Ectodermal cell (in vitro differentiated cells): ENCODE results near the gene PES1.
"Not testable (repeated sequence)": the region's sequence is repeated elsewhere in the genome, so short reads cannot be mapped to it uniquely, and the experiment has no call there.

Source experiments
- H3K27ac ChIP-seq: 2 replicates; pipeline ENCODE4 v1.7.0; 2013; ENCODE audit warnings: mild to moderate bottlenecking, low read depth, low read length; ENCODE audit not compliant: insufficient read depth, poor library complexity, severe bottlenecking
- H3K27me3 ChIP-seq: 2 replicates; pipeline ENCODE4 v1.7.0; 2013; ENCODE audit warnings: mild to moderate bottlenecking, low read length; ENCODE audit not compliant: insufficient read depth, control insufficient read depth, poor library complexity, severe bottlenecking
- H3K36me3 ChIP-seq: one replicate; pipeline ENCODE4 v1.7.0; 2013; ENCODE audit warnings: low read length; ENCODE audit not compliant: control insufficient read depth, insufficient read depth
- H3K4me1 ChIP-seq: one replicate; pipeline ENCODE4 v1.7.0; 2013; ENCODE audit warnings: low read length; ENCODE audit not compliant: control insufficient read depth, insufficient read depth
- H3K4me3 ChIP-seq: 2 replicates; pipeline ENCODE4 v1.7.0; 2013; ENCODE audit warnings: low read depth, low read length, control low read depth; ENCODE audit not compliant: insufficient read depth
- H3K9me3 ChIP-seq: 2 replicates; pipeline ENCODE4 v1.7.0; 2013; ENCODE audit warnings: mild to moderate bottlenecking, low read length, moderate library complexity; ENCODE audit not compliant: control insufficient read depth
- WGBS, 2 experiments: methylation state at CpG; one replicate each; pipeline ENCODE4 v1.1.7; 2013; ENCODE audit warnings: missing lambda C conversion rate in 2 of 2; 5-methylcytosine and 5-hydroxymethylcytosine counted together

Gene PES1

DNA sequence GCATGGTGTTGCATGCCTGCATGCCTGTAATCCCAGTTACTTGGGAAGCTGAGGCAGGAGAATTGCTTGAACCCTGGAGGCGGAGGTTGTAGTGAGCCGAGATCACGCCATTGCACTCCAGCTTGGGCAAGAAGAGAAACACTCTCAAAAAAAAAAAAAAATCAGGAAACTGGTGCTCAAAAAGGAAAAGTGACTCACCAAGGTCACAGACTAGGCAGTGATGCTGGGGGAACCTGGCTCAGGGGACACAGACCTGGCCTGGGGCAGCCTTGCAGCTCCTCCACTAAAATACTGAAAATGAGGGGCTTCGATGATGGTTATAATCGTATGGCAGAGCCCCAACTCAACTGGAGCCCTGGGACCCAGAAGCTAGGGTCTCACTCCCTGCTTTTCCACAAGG lies 35.8 kb upstream of the PES1 start:
- 90% methylated on average over 5 of the region's 5 CpGs for WGBS, 2 experiments
- Histone ChIP-seq H3K9me3 (no peaks in the 10 kb centered on the region), H3K27ac (no peak overlapping the region), H3K36me3 (no peaks in the 10 kb centered on the region), H3K4me3 (no peak overlapping the region), H3K4me1 (no peaks in the 10 kb centered on the region), H3K27me3 (no peaks in the 10 kb centered on the region)

DNA sequence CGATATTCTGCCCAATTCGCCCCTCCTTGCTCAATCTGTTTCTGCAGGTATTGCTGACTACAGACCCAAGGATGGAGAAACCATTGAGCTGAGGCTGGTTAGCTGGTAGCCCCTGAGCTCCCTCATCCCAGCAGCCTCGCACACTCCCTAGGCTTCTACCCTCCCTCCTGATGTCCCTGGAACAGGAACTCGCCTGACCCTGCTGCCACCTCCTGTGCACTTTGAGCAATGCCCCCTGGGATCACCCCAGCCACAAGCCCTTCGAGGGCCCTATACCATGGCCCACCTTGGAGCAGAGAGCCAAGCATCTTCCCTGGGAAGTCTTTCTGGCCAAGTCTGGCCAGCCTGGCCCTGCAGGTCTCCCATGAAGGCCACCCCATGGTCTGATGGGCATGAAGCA lies 34.7 kb upstream of the PES1 start:
- H3K9me3 ChIP-seq = no peaks in the 10 kb centered on the region
- 91 to 93% methylated on average over 5 of the region's 5 CpGs for WGBS, 2 experiments
- H3K4me1 ChIP-seq = no peaks in the 10 kb centered on the region
- no peak overlapping the region for H3K27ac ChIP-seq
- H3K4me3 ChIP-seq = no peak overlapping the region
- H3K27me3 ChIP-seq = no peaks in the 10 kb centered on the region
- H3K36me3 ChIP-seq = no peaks in the 10 kb centered on the region

DNA sequence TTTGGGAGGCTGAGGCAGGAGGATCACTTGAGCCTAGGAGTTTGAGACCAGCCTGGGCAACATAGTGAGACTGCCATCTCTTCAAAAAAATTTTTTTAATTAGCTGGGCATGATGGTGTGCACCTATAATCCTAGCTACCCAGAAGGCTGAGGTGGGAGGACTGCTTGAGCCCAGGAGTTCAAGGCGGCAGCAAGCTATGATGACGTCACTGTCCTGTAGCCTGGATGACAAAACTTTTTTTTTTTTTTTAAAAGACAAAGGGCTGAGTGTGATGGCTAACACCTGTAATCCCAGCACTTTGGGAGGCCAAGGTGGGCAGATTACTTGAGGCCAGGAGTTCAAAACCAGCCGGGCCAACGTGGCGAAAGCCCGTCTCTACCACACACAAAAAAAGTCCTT lies 28.2 kb upstream of the PES1 start:
- not testable (repeated sequence) for H3K4me1 ChIP-seq, H3K36me3 ChIP-seq, H3K27me3 ChIP-seq, H3K27ac ChIP-seq, H3K9me3 ChIP-seq, H3K4me3 ChIP-seq
- WGBS, 2 experiments = 98% methylated on average over 6 of the region's 6 CpGs

DNA sequence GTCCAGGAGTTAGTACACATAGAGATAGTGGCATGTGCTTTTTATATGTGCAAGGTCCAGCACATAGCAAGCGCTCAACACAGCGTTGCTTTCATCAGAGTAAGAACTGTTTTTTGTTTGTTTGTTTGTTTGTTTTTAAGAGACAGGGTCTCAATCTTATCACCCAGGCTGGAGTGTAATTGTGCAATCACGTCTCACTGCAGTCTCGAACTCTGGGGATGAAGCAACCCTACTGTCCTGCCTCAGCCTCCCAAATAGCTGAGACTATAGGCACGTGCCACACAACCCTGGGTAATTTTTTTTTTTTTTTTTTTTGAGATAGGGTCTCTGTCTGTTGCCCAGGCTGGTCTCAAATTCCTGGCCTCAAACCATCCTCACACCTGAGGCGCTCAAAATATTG lies 26.1 kb upstream of the PES1 start:
- H3K4me3 ChIP-seq = no peak overlapping the region
- WGBS, 2 experiments = 94 to 96% methylated on average over 6 of the region's 6 CpGs
- no peak overlapping the region for H3K27ac ChIP-seq
- H3K4me1 ChIP-seq = no peaks in the 10 kb centered on the region
- no peaks in the 10 kb centered on the region for H3K27me3 ChIP-seq
- H3K36me3 ChIP-seq = peaks cover 9% of the 10 kb centered on the region
- no peaks in the 10 kb centered on the region for H3K9me3 ChIP-seq

DNA sequence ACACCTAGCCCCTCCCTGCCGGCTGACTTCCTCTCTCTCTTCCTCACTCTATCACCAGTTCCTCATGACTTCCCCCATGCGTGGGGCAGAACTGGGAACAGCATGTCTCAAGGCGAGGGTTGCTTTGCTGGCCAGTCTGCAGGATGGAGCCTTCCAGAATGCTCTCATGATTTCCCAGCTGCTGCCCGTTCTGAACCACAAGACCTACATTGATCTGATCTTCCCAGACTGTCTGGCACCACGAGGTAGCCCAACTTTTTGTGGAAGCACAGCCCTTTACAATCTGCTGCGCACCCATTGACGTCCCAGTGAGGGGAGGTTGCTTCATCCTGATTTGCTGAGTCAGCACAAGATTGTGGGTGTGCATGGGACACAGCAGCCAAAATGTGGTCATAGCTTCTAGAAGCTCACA lies 23.8 kb upstream of the PES1 start:
- Histone ChIP-seq H3K9me3 (no peaks in the 10 kb centered on the region), H3K4me1 (no peaks in the 10 kb centered on the region), H3K4me3 (no peak overlapping the region), H3K27ac (no peak overlapping the region), H3K36me3 (peaks cover 16% of the 10 kb centered on the region), H3K27me3 (no peaks in the 10 kb centered on the region)
- 93 to 96% methylated on average over 7 of the region's 7 CpGs for WGBS, 2 experiments

DNA sequence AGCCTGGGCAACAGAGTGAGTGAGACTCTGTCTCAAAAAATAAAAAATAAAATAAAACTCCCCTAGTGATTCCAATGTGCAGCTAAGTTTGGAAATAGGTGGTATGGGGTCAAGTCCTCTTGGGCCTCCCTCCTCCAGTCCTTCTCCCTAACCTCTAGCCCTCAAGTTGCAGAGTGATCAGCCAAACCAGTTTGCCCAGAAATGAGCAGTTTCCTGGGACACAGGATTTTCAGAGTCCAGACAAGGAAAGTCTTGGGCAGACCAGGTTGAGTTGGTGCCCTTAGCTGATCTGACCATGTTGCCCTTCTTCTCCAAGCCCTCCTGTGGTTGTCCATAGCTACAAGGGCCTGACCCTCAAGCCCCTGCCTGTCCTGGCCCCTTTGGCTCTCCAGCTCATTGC lies 23.2 kb upstream of the PES1 start:
- Histone ChIP-seq H3K36me3 (peaks cover 19% of the 10 kb centered on the region), H3K4me3 (no peak overlapping the region), H3K27me3 (no peaks in the 10 kb centered on the region), H3K4me1 (no peaks in the 10 kb centered on the region), H3K27ac (no peak overlapping the region), H3K9me3 (no peaks in the 10 kb centered on the region)

DNA sequence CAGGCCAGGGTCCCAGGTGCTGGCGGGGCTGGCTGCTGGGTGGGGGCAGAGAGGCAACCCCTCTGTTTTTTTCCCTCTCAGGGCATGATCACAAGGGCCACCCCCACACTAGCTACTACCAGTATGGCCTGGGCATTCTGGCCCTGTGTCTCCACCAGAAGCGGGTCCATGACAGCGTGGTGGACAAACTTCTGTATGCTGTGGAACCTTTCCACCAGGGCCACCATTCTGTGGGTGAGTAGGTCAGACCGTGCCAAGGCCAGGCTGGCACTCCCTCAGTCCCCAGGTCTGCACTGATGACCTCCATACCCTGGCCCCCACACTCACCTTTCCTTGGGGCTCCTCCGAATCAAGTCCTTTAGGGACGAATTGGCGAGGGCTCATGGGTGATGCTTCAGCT lies 22.6 kb upstream of the PES1 start:
- H3K9me3 ChIP-seq = no peaks in the 10 kb centered on the region
- WGBS, 2 experiments = 96 to 97% methylated on average over 7 of the region's 7 CpGs
- peaks cover 19% of the 10 kb centered on the region for H3K36me3 ChIP-seq
- H3K4me3 ChIP-seq = no peak overlapping the region
- no peak overlapping the region for H3K27ac ChIP-seq
- H3K4me1 ChIP-seq = no peaks in the 10 kb centered on the region
- no peaks in the 10 kb centered on the region for H3K27me3 ChIP-seq

DNA sequence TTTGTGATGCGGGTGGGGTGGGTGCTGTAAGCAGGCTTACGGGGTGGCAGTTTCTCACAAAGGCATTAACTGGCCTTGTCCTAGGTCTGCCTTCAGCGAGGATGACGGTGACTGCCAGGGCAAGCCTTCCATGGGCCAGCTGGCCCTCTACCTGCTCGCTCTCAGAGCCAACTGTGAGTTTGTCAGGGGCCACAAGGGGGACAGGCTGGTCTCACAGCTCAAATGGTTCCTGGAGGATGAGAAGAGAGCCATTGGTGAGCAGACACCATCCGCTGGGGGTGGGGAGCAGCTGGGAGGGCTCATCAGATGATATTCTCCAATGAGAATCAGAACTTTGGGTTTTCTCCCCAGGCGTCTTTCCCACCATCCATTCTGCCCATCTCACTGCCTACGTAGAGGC lies 21.1 kb upstream of the PES1 start:
- Histone ChIP-seq H3K27ac (no peak overlapping the region), H3K27me3 (no peaks in the 10 kb centered on the region), H3K4me1 (peaks cover 11% of the 10 kb centered on the region), H3K9me3 (no peaks in the 10 kb centered on the region), H3K4me3 (no peak overlapping the region), H3K36me3 (peaks cover 19% of the 10 kb centered on the region)
- 89 to 93% methylated on average over 8 of the region's 8 CpGs for WGBS, 2 experiments

DNA sequence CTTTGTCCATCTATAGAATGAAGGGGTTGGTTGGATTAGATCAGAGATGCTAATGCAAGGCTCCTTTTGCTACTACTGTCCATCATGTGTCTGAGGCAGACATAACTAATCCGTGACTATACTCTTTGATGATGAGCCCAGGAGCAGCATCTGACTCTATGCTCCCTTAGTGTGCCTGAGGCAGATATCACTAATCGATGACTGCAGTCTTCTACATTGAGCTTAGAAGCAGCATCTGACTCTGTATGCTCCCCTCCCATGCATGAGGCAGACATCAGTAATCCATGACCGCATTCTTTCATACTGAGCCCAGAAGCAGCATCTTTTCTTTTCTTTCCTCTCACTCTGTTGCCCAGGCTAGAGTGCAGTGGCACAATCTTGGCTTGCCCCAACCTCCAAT lies 19.5 kb upstream of the PES1 start:
- Histone ChIP-seq H3K4me1 (peaks cover 18% of the 10 kb centered on the region), H3K36me3 (peaks cover 14% of the 10 kb centered on the region), H3K9me3 (no peaks in the 10 kb centered on the region), H3K27ac (no peak overlapping the region), H3K4me3 (no peak overlapping the region), H3K27me3 (no peaks in the 10 kb centered on the region)
- 93 to 95% methylated on average over 3 of the region's 3 CpGs for WGBS, 2 experiments

DNA sequence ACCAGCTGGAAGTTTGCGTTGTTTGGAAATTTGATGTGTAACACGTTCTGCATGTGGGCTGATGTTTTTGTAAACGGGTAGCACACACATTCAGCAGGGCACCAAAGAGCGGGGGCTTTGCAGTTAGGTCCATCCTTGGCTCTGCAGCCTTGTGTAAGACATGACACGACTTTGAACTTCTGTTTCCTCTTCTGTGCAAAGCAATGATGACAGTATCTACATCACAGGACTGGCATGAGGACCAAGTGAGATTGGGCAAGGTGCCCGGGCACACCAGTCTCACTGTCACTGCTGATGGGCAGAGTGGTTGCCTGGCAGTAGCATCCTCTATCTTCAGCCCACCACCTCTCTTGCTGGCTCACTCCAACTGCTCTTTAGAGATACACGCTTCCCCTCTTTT lies 18.6 kb upstream of the PES1 start:
- Histone ChIP-seq H3K27me3 (no peaks in the 10 kb centered on the region), H3K4me3 (no peak overlapping the region), H3K27ac (no peak overlapping the region), H3K36me3 (peaks cover 14% of the 10 kb centered on the region), H3K9me3 (no peaks in the 10 kb centered on the region), H3K4me1 (peaks cover 18% of the 10 kb centered on the region)
- 90 to 94% methylated on average over 7 of the region's 7 CpGs for WGBS, 2 experiments
